Smooth muscle cell (in vitro differentiated cells): ENCODE measurements around the gene RPL10A. TPM values are rescaled to one million over a fixed set of nuclear protein-coding genes. Genes with fewer than 3 reads are reported as not detected.

Source experiments
- DNase-seq: peaks from one replicate; lab custom pipeline; 2025; ENCODE audit not compliant: unreplicated experiment; lab: John Stamatoyannopoulos, UW
- H2AFZ ChIP-seq: fragments of 200-600 bp; sonication (generic); 2 replicates; pipeline ENCODE4 v1.6.0; 2016; ENCODE audit warnings: antibody characterized with exemption, low read depth, mild to moderate bottlenecking
- H3F3A ChIP-seq: fragments of 200-600 bp; sonication (generic); 2 replicates; pipeline ENCODE4 v1.6.0; 2017; ENCODE audit warnings: antibody characterized with exemption, low read depth
- H3K27ac ChIP-seq: fragments of 200-600 bp; sonication (generic); 2 replicates; pipeline ENCODE4 v1.5.1; 2016; ENCODE audit warnings: low read depth, mild to moderate bottlenecking
- H3K27me3 ChIP-seq: fragments of 200-600 bp; sonication (generic); 2 replicates; pipeline ENCODE4 v1.6.1; 2016; ENCODE audit warnings: low read depth, mild to moderate bottlenecking
- H3K36me3 ChIP-seq: fragments of 200-600 bp; sonication (generic); 2 replicates; pipeline ENCODE4 v1.5.1; 2016; ENCODE audit warnings: low read depth
- H3K4me1 ChIP-seq: fragments of 200-600 bp; sonication (generic); 2 replicates; pipeline ENCODE4 v1.5.1; 2016; ENCODE audit warnings: low read depth
- H3K4me2 ChIP-seq: fragments of 200-600 bp; sonication (generic); 2 replicates; pipeline ENCODE4 v1.6.0; 2016; ENCODE audit warnings: mild to moderate bottlenecking
- H3K4me3 ChIP-seq: fragments of 200-600 bp; sonication (generic); 2 replicates; pipeline ENCODE4 v1.5.1; 2016; ENCODE audit warnings: mild to moderate bottlenecking
- H3K79me2 ChIP-seq: fragments of 200-600 bp; sonication (generic); 2 replicates; pipeline ENCODE4 v1.6.0; 2016; ENCODE audit warnings: low read depth, mild to moderate bottlenecking
- H3K9ac ChIP-seq: fragments of 200-600 bp; sonication (generic); 2 replicates; pipeline ENCODE4 v1.6.0; 2016; ENCODE audit warnings: low read depth
- H3K9me3 ChIP-seq: fragments of 200-600 bp; sonication (generic); replicated peaks from 2 replicates; pipeline ENCODE4 v1.5.1; 2016; ENCODE audit warnings: low read depth
- H4K20me1 ChIP-seq: fragments of 200-600 bp; sonication (generic); 2 replicates; pipeline ENCODE4 v1.6.0; 2016; ENCODE audit warnings: low read depth
- CTCF ChIP-seq: fragments of 200-600 bp; sonication (generic); IDR thresholded peaks from 2 replicates; pipeline ENCODE4 v1.5.1; 2017; ENCODE audit warnings: borderline replicate concordance, mild to moderate bottlenecking, antibody characterized with exemption; ENCODE audit not compliant: insufficient read depth, poor library complexity, severe bottlenecking
- WGBS: methylation state at CpG from one replicate; pipeline ENCODE4 v1.1.7; 2016; ENCODE audit warnings: low lambda C conversion rate; 5-methylcytosine and 5-hydroxymethylcytosine counted together
- polyA plus RNA-seq: library from polyadenylated mRNA; unstranded; fragments of >200 nt; fragmentation: Nextera tagmentation; extraction: Ambion mirVana; gene quantifications from 2 replicates; pipeline ENCODE4 v1.2.1, GENCODE V29; 2016
- total RNA-seq: library from RNA; depleted of rRNA; stranded (reverse); fragments of >200 nt; gene quantifications from 2 replicates; pipeline ENCODE4 v1.2.3, GENCODE V29; 2014

Gene RPL10A
- total and polyA plus RNA-seq, 2 experiments from 2014 or later: 307 to 1,090 TPM

DNA sequence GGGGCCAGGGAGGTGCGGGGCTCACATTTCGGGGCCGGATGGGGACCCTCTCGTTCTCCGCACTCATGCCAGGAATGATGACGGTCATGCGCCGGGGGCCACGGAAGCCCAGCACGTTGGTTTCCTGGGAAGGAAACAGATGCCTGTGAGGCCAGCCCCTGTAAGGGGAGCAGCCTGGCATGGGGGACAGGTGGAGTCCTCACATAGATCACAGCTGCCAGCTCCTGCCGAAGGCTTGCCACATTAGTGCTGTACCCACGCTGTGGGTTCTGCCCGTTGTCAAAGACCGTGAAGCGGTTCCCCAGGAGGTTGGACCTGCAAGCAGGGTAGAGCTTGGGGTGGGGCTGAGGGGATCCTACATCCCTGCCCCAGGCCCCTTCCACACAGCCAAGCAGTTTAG is 35.3 kb downstream of the RPL10A start:
- H2AFZ ChIP-seq: no peak overlapping the region
- no peak for TF ChIP-seq CTCF
- WGBS: 90% methylated on average over 15 of the region's 15 CpGs

GRCh38 chr6:35505999-35506412 is 37.8 kb downstream of the RPL10A start:
- no peak overlapping the region for H2AFZ ChIP-seq
- DNase-seq: no peak
- H3K27ac ChIP-seq: no peak overlapping the region
- no peaks in the 10 kb centered on the region for H4K20me1 ChIP-seq
- H3K4me1 ChIP-seq: no peaks in the 10 kb centered on the region
- no peaks in the 10 kb centered on the region for H3K9me3 ChIP-seq
- no peak for TF ChIP-seq CTCF
- H3F3A ChIP-seq: peaks cover 3% of the 10 kb centered on the region
- no peak overlapping the region for H3K9ac ChIP-seq
- H3K4me2 ChIP-seq: no peak overlapping the region
- no peaks in the 10 kb centered on the region for H3K27me3 ChIP-seq
- no peaks in the 10 kb centered on the region for H3K36me3 ChIP-seq
- WGBS: 60% methylated on average over 21 of the region's 21 CpGs
- no peaks in the 10 kb centered on the region for H3K79me2 ChIP-seq
- H3K4me3 ChIP-seq: no peak overlapping the region

More for the DNA sequence above, 35.3 kb downstream of the RPL10A start:
- Histone ChIP-seq H3F3A (peaks cover 7% of the 10 kb centered on the region), H3K36me3 (no peaks in the 10 kb centered on the region), H3K9ac (no peak overlapping the region), H3K9me3 (no peaks in the 10 kb centered on the region), H3K27ac (no peak overlapping the region), H3K4me3 (no peak overlapping the region), H4K20me1 (no peaks in the 10 kb centered on the region), H3K4me1 (peaks cover 4% of the 10 kb centered on the region), H3K4me2 (no peak overlapping the region), H3K79me2 (peaks cover 6% of the 10 kb centered on the region), H3K27me3 (no peaks in the 10 kb centered on the region)
- no peak for DNase-seq

- H3K4me1 ChIP-seq: no peaks in the 10 kb centered on the region
- no peaks in the 10 kb centered on the region for H3F3A ChIP-seq
- H3K27ac ChIP-seq: no peak overlapping the region
- WGBS: 95% methylated on average over 3 of the region's 3 CpGs
- H3K9me3 ChIP-seq: no peaks in the 10 kb centered on the region
- H3K9ac ChIP-seq: no peak overlapping the region
- no peak for DNase-seq
- H3K36me3 ChIP-seq: no peaks in the 10 kb centered on the region
- no peaks in the 10 kb centered on the region for H3K27me3 ChIP-seq
- no peak overlapping the region for H3K4me3 ChIP-seq
- no peak overlapping the region for H2AFZ ChIP-seq
- H3K4me2 ChIP-seq: no peak overlapping the region
- no peaks in the 10 kb centered on the region for H4K20me1 ChIP-seq
- H3K79me2 ChIP-seq: no peaks in the 10 kb centered on the region
- TF ChIP-seq CTCF: no peak
Observed at GRCh38 chr6:35506536-35506935, 38.3 kb downstream of the RPL10A start.

- H3K27ac ChIP-seq: no peak overlapping the region
- no peak overlapping the region for H3K4me3 ChIP-seq
- H4K20me1 ChIP-seq: no peaks in the 10 kb centered on the region
- no peaks in the 10 kb centered on the region for H3K4me1 ChIP-seq
- WGBS: 98% methylated on average over 2 of the region's 2 CpGs
- H3K79me2 ChIP-seq: no peaks in the 10 kb centered on the region
- no peaks in the 10 kb centered on the region for H3F3A ChIP-seq
- no peak for TF ChIP-seq CTCF
- H3K36me3 ChIP-seq: no peaks in the 10 kb centered on the region
- H3K4me2 ChIP-seq: no peak overlapping the region
- no peak overlapping the region for H2AFZ ChIP-seq
- no peak for DNase-seq
- H3K27me3 ChIP-seq: no peaks in the 10 kb centered on the region
- H3K9ac ChIP-seq: no peak overlapping the region
- H3K9me3 ChIP-seq: no peaks in the 10 kb centered on the region
Observed at GRCh38 chr6:35507221-35507620, 39.0 kb downstream of the RPL10A start.
